Suprapubic skin (tissue), 4 donors: ENCODE measurements around the gene RHBDD1. TPM values are rescaled to one million over a fixed set of nuclear protein-coding genes. Genes with fewer than 3 reads are reported as not detected.

Source experiments
- DNase-seq, 2 donors: peaks; one replicate each; pipeline ENCODE4 v3.0.0-alpha.2; 2019; ENCODE audit warnings: low spot score in 2 of 2
- H3K27ac ChIP-seq: fragments of 200-600 bp; sonication (generic); one replicate; pipeline ENCODE4 v1.5.1; 2019
- H3K27me3 ChIP-seq: fragments of 200-600 bp; sonication (generic); one replicate; pipeline ENCODE4 v1.5.1; 2019
- H3K36me3 ChIP-seq: fragments of 200-600 bp; sonication (generic); one replicate; pipeline ENCODE4 v1.5.1; 2019
- H3K4me1 ChIP-seq: fragments of 200-600 bp; sonication (generic); one replicate; pipeline ENCODE4 v1.5.1; 2019
- H3K4me3 ChIP-seq: fragments of 200-600 bp; sonication (generic); one replicate; pipeline ENCODE4 v1.5.1; 2019; ENCODE audit warnings: mild to moderate bottlenecking
- H3K9me3 ChIP-seq: fragments of 200-600 bp; sonication (generic); one replicate; pipeline ENCODE4 v1.5.1; 2019
- CTCF ChIP-seq, 2 donors: fragments of 200-600 bp in 1 of 2; fragments of 450-650 bp in 1 of 2; sonication (generic) in 1 of 2; IDR thresholded peaks; one replicate each; pipeline ENCODE4 v1.5.1; 2016 to 2019; ENCODE audit warnings: antibody characterized with exemption in 2 of 2, mild to moderate bottlenecking in 1 of 2, moderate library complexity in 1 of 2
- EP300 ChIP-seq: sonication (generic); formaldehyde crosslinking; IDR thresholded peaks from one replicate; pipeline ENCODE4 v1.6.1; 2017; ENCODE audit warnings: antibody characterized with exemption
- POLR2A ChIP-seq, 2 donors: fragments of 450-650 bp; IDR thresholded peaks; one replicate each; pipeline ENCODE4 v1.6.1; 2017; ENCODE audit warnings: antibody characterized with exemption in 2 of 2, mild to moderate bottlenecking in 2 of 2, moderate library complexity in 2 of 2
- POLR2AphosphoS5 ChIP-seq, 3 donors: sonication (generic); formaldehyde crosslinking; IDR thresholded peaks; one replicate each; pipeline ENCODE4 v1.6.1; 2017; ENCODE audit warnings: antibody characterized with exemption in 3 of 3
- WGBS: methylation state at CpG from one replicate; pipeline ENCODE4 v1.1.5; 2018; 5-methylcytosine and 5-hydroxymethylcytosine counted together
- total RNA-seq, 4 donors: library from RNA; depleted of rRNA; stranded (reverse); fragments of >200 nt; gene quantifications; one replicate each; pipeline ENCODE4 v1.1.0, GENCODE V29; 2016

The RHBDD1 gene
- total RNA-seq, 4 donors from 2014 or later: 14.0 to 41.8 (median 20.7) TPM

GRCh38 chr2:226860087-226860486 lies 24.2 kb downstream of the RHBDD1 start:
- Histone ChIP-seq H3K4me3 (no peak overlapping the region), H3K9me3 (no peaks in the 10 kb centered on the region), H3K4me1 (no peaks in the 10 kb centered on the region), H3K27ac (no peak overlapping the region), H3K36me3 (no peaks in the 10 kb centered on the region), H3K27me3 (no peaks in the 10 kb centered on the region)
- TF ChIP-seq CTCF (IDR thresholded peaks at IDR 0.05) (no peak), POLR2AphosphoS5 (IDR thresholded peaks at IDR 0.05) (no peak), POLR2A (IDR thresholded peaks at IDR 0.05) (no peak), EP300 (no peak)
- DNase-seq: no peak

GRCh38 chr2:226862623-226863022 lies 26.8 kb downstream of the RHBDD1 start:
- peaks cover 1% of the 10 kb centered on the region for H3K36me3 ChIP-seq
- no peak for TF ChIP-seq POLR2AphosphoS5 (IDR thresholded peaks at IDR 0.05)
- no peak for TF ChIP-seq EP300
- no peak for TF ChIP-seq CTCF (IDR thresholded peaks at IDR 0.05)
- TF ChIP-seq POLR2A (IDR thresholded peaks at IDR 0.05): no peak
- no peaks in the 10 kb centered on the region for H3K4me1 ChIP-seq
- no peak for DNase-seq
- H3K27ac ChIP-seq: no peak overlapping the region
- 73% methylated on average over 2 of the region's 2 CpGs for WGBS
- no peaks in the 10 kb centered on the region for H3K27me3 ChIP-seq
- no peaks in the 10 kb centered on the region for H3K9me3 ChIP-seq
- no peak overlapping the region for H3K4me3 ChIP-seq

GRCh38 chr2:226865273-226865672 lies 29.4 kb downstream of the RHBDD1 start:
- no peaks in the 10 kb centered on the region for H3K9me3 ChIP-seq
- peaks cover 8% of the 10 kb centered on the region for H3K36me3 ChIP-seq
- 83% methylated on average over 1 of the region's 1 CpG for WGBS

GRCh38 chr2:226865710-226866109 lies 29.9 kb downstream of the RHBDD1 start:
- H3K4me3 ChIP-seq: no peak overlapping the region
- no peaks in the 10 kb centered on the region for H3K4me1 ChIP-seq
- 83% methylated on average over 6 of the region's 6 CpGs for WGBS
- no peak for TF ChIP-seq EP300
- TF ChIP-seq POLR2AphosphoS5 (IDR thresholded peaks at IDR 0.05): no peak
- no peak for TF ChIP-seq POLR2A (IDR thresholded peaks at IDR 0.05)
- no peak for TF ChIP-seq CTCF (IDR thresholded peaks at IDR 0.05)
- no peaks in the 10 kb centered on the region for H3K27me3 ChIP-seq
- no peaks in the 10 kb centered on the region for H3K9me3 ChIP-seq
- no peak overlapping the region for H3K27ac ChIP-seq
- DNase-seq: no peak
- H3K36me3 ChIP-seq: peaks cover 8% of the 10 kb centered on the region

More at GRCh38 chr2:226865273-226865672, 29.4 kb downstream of the RHBDD1 start:
- TF ChIP-seq EP300 (no peak), CTCF (IDR thresholded peaks at IDR 0.05) (no peak)
- DNase-seq: no peak
- H3K27ac ChIP-seq: no peak overlapping the region
- no peak overlapping the region for H3K4me3 ChIP-seq
- no peaks in the 10 kb centered on the region for H3K4me1 ChIP-seq
- no peaks in the 10 kb centered on the region for H3K27me3 ChIP-seq

- TF ChIP-seq CTCF (IDR thresholded peaks at IDR 0.05) (no peak), POLR2AphosphoS5 (IDR thresholded peaks at IDR 0.05) (no peak), POLR2A (IDR thresholded peaks at IDR 0.05) (no peak), EP300 (no peak)
- H3K9me3 ChIP-seq: no peaks in the 10 kb centered on the region
- no peaks in the 10 kb centered on the region for H3K27me3 ChIP-seq
- H3K4me1 ChIP-seq: no peaks in the 10 kb centered on the region
- no peak for DNase-seq
- H3K27ac ChIP-seq: no peak overlapping the region
- H3K36me3 ChIP-seq: peaks cover 8% of the 10 kb centered on the region
- 80% methylated on average over 7 of the region's 7 CpGs for WGBS
- H3K4me3 ChIP-seq: no peak overlapping the region
These were observed 32.7 kb downstream of the RHBDD1 start for GRCh38 chr2:226868331-226869162.
